GM19025 (cell line): ENCODE measurements around the gene RSF1.

ENCODE experiments used
- ATAC-seq: cut with Tn5 transposase; IDR thresholded peaks from one replicate; pipeline ENCODE4 v1.9.1; 2021; ENCODE audit warnings: mild to moderate bottlenecking, low read depth, moderate library complexity; ENCODE audit not compliant: unreplicated experiment

RSF1 gene

GRCh38 chr11:77699425-77699824 lies 121.1 kb downstream of the RSF1 start:
- ATAC-seq, result no peak

GRCh38 chr11:77698896-77699295 lies 121.6 kb downstream of the RSF1 start:
- no peak for ATAC-seq

- ATAC-seq, result no peak
Observed at GRCh38 chr11:77697865-77698264, 122.7 kb downstream of the RSF1 start.

- no peak for ATAC-seq
Observed at GRCh38 chr11:77695417-77695816, 125.1 kb downstream of the RSF1 start.

GRCh38 chr11:77690649-77691048 lies 129.9 kb downstream of the RSF1 start:
- ATAC-seq, result no peak

GRCh38 chr11:77687088-77687487 lies 133.4 kb downstream of the RSF1 start:
- ATAC-seq, result no peak

- no peak for ATAC-seq
Observed at GRCh38 chr11:77677138-77677537, 143.4 kb downstream of the RSF1 start.

- ATAC-seq, result no peak
Observed at GRCh38 chr11:77672264-77672663, 148.3 kb downstream of the RSF1 start.

GRCh38 chr11:77669848-77670511 lies 150.5 kb downstream of the RSF1 start:
- ATAC-seq, result no peak

GRCh38 chr11:77668760-77669159 lies 151.8 kb downstream of the RSF1 start:
- ATAC-seq, result no peak

- no peak for ATAC-seq
Observed at GRCh38 chr11:77665240-77665965, 155.1 kb downstream of the RSF1 start.

- no peak for ATAC-seq
Observed at GRCh38 chr11:77661670-77662069, 158.9 kb downstream of the RSF1 start.

GRCh38 chr11:77660947-77661346 lies 159.6 kb downstream of the RSF1 start:
- no peak for ATAC-seq

- no peak for ATAC-seq
Observed at GRCh38 chr11:77658213-77659013, 162.1 kb downstream of the RSF1 start.

GRCh38 chr11:77656362-77656761 lies 164.2 kb downstream of the RSF1 start:
- no peak for ATAC-seq

- ATAC-seq, result no peak
Observed at GRCh38 chr11:77654770-77655434, 165.6 kb downstream of the RSF1 start.

GRCh38 chr11:77650123-77650522 lies 170.4 kb downstream of the RSF1 start:
- no peak for ATAC-seq

GRCh38 chr11:77647654-77648305 lies 172.7 kb downstream of the RSF1 start:
- ATAC-seq, result no peak

GRCh38 chr11:77644887-77645286 lies 175.6 kb downstream of the RSF1 start:
- ATAC-seq, result no peak

GRCh38 chr11:77642228-77642627 lies 178.3 kb downstream of the RSF1 start:
- ATAC-seq, result no peak
